Brain pericyte (primary cell): Measurements from ENCODE around the gene RTF1.

ENCODE experiments used
- DNase-seq: peaks from one replicate; pipeline ENCODE4 v3.0.0-alpha.2; 2012; ENCODE audit warnings: low read depth, low spot score

The RTF1 gene

GRCh38 chr15:41505776-41506175 is 88.9 kb downstream of the RTF1 start:
- DNase-seq: no peak

DNA sequence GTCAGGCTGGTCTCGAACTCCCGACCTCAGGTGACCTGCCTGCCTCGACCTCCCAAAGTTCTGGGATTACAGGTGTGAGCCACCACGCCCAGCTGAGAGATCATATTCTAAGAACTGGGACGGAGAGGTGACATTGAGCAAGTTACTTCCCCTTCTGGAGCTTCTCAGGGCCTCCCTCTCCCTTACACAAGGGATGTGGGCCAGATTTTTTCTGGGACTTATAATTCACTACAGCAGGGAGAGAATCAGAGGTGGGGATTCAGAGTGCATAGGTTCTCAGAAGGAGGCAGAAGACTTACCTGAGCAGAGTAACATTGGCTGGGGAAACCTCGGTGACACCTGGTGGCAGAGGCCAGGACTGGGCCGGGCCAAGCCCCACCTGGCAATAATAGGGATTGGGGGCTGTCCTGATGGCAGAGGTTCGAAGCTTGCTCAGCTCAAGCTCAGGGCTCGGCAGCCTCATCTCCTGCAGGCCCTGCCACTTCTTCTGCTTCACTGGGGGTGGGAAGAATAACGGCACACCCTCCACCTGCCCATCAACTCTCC is 90.0 kb downstream of the RTF1 start:
- DNase-seq: no peak

DNA sequence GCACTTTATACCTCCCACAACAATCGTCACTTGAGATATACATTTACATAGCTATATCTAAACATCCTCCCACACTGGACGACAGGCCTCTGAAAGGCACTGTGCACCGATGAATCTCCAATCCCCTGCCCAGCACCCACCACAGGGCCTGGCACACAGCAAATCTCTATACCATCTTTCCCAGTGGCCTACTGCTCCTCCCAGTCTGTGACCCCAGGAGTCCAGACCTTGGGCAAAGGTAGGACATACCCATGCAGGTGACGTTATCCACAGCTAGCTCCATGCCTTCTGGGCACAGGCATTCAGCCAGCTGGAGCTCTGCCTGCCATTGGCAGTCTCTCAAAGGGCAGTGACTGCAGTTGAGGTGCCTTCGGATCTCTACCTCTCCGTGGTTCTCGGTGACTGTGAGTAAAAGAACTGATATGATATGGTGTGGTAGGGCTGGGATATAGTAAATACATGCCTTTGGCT is 91.0 kb downstream of the RTF1 start:
- no peak for DNase-seq

- no peak for DNase-seq
Observed at GRCh38 chr15:41510728-41511127, 93.8 kb downstream of the RTF1 start.

DNA sequence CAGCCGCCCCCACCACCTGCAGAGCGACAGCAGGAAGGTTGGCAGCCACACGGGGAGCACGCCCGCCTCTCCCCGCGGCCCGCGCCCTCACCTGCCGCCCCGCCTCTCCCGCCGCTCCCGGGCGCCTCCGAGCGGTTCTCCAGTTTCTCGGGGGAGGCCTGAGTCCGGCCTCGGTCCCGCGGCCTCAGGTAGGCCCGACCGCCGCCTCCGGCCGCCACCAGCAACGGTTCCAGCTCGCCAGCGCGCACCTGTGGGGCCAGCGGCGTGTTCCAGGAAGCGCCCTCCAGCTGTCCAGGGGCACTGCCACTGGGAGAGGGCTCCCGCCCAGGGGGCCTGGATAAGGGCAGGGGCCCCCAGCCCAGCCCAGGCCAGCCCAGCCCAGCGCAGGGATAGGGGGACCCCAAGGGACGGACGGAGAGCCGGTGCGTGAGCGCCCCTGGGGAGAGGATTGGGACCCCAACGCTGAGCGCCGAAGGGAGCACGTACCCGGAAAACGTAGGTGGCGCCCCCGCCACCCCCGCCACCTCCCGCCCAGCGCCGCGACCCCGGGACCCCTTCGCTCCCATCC is 94.5 kb downstream of the RTF1 start:
- no peak for DNase-seq

DNA sequence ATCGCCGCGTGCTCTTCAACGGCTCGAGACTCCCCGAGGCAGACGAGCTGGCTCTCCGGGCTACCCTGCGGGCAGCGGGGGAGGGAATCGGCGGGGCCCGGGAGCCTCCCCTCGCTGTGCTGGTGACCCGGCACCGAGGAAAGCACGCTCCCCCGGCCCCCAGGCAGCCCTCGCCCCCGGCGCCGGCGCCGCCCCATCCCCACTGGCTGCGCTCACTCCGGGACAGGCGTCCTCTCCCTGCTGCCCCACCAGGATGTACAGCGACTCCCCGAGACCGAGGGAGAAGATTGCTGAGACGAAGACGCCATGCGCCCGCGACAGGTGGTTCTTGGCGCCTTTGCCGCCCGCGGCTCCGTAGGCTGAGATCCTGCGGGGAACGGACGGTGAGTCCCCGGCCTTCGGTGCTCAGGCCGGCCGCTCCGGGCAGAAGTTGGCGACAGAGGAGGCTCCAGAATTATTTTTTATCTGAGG is 95.0 kb downstream of the RTF1 start:
- no peak for DNase-seq

DNA sequence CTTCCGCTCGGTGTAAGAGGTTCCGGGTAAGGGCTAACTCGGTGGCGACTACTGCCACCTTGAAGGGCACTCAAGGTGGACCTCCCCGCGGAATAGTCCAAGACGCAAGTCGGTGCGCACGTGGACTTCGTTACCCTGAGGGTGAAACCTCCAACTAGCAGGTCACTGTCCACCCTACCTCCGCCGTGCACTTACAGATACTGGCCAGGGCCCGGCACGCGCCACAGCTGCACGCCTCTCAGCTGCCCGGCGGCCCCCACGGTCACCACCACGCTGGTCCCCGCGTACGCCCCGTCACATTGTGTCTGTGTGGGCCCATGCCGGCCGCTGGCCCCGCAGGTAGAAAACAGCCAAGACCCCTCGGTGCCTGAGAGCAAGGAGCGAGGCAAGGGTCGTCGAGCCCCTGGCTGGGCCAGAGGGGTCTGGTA is 95.6 kb downstream of the RTF1 start:
- no peak for DNase-seq

- DNase-seq: no peak
Observed at GRCh38 chr15:41512940-41513505, 96.1 kb downstream of the RTF1 start.

GRCh38 chr15:41513506-41514227 is 96.8 kb downstream of the RTF1 start, which contains the start of gene LTK:
Gene LTK (minus strand): TSS chr15:41513827. CDS start chr15:41513709, 118 bp downstream.
- no peak for DNase-seq

DNA sequence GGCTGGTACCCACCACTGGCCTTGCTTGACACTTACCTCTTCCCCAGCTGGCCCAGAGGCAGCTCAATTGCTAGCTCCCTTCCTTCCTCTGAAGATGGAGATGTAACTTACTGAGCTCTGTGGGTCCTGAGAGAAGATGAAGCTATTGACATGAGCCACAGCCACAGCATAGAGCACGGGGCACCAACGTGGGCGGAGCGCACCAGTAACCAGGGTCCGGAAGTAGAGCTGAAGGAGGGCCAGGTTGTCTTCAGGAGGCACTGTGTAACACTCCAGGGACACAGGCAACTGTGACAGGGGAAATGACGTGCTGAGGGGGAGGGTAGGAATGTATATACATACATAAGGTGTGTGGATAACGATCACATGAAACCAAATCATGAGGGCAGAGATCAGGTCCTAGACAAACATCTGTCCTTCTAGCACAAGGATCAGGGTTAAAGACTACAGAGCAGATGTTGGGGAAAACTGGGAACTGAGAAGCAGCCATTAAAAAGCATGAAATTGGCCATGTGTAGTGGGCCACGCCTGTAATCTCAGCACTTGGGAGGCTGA is 101.1 kb downstream of the RTF1 start:
- no peak for DNase-seq

DNA sequence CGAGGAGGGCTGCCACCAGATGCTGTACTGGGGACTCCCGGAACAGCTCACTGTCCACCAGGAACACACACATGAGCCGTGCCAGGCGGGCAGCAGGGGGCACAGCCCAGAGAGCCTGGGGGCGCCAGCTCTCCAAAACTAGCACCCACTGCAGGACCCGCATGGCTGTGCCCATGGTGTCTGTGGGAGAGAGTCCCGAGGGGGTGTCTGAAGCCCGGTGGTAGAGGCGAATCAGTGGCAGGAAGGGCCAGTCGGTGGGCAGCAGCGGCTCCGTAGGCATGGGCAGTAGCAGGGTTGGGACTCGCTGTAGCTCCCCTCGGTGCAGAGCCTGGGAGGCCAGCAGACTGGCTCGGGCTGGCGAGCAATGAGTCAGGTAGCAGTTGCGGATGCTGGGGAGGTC is 103.7 kb downstream of the RTF1 start:
- DNase-seq: no peak

- DNase-seq: no peak
Observed at GRCh38 chr15:41521614-41522013, 104.7 kb downstream of the RTF1 start.

- no peak for DNase-seq
Observed at GRCh38 chr15:41523097-41523496, 106.2 kb downstream of the RTF1 start.

- DNase-seq: no peak
Observed at GRCh38 chr15:41530363-41530956, 113.6 kb downstream of the RTF1 start.
